GM18507 (cell line): ENCODE results near the gene NR1H2.
A peak's percentile ranks its signal among the peaks of the same experiment; 100 is the strongest.
"Not testable (repeated sequence)": the region's sequence is repeated elsewhere in the genome, so short reads cannot be mapped to it uniquely, and the experiment has no call there.

Source experiments
- DNase-seq: peaks from one replicate; pipeline ENCODE4 v3.0.0; 2011; ENCODE audit warnings: low read depth; ENCODE audit not compliant: insufficient read length; ENCODE audit errors: extremely low spot score
- FAIRE-seq: peaks from 2 replicates; lab custom pipeline; 2011; peaks lifted over from hg19 to GRCh38; lab: Jason Lieb, UNC

NR1H2 gene

DNA sequence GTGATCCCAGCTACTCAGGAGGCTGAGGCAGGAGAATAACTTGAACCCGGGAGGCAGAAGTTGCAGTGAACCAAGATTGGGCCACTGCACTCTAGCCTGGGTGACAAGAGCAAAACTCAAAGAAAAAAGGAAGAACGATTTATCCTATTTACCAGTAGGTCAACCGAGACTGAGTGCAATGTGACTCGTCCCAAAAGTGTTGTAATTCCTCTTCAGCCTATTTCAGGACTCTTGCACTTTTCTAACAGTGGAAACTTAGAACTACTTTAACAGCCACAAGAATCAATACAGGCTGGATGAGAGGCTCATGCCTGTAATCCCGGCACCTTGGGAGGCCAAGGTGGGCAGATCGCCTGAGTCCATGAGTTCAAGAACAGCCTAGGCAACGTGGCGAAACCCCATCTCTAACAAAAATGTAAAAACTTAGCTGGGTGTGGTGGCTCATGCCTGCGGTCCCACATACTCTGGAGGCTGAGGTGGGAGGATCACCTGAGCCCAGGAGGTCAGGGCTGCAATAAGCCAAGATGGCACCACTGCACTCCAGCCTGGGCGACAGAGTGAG, 4.3 kb upstream of the NR1H2 start:
- DNase-seq = no peak
- FAIRE-seq = peak; percentile 48

GRCh38 chr19:50377051-50377461, 799 bp downstream of the NR1H2 start:
- no peak for FAIRE-seq
- DNase-seq = no peak

GRCh38 chr19:50377517-50377916, 1.3 kb downstream of the NR1H2 start:
- DNase-seq = no peak

DNA sequence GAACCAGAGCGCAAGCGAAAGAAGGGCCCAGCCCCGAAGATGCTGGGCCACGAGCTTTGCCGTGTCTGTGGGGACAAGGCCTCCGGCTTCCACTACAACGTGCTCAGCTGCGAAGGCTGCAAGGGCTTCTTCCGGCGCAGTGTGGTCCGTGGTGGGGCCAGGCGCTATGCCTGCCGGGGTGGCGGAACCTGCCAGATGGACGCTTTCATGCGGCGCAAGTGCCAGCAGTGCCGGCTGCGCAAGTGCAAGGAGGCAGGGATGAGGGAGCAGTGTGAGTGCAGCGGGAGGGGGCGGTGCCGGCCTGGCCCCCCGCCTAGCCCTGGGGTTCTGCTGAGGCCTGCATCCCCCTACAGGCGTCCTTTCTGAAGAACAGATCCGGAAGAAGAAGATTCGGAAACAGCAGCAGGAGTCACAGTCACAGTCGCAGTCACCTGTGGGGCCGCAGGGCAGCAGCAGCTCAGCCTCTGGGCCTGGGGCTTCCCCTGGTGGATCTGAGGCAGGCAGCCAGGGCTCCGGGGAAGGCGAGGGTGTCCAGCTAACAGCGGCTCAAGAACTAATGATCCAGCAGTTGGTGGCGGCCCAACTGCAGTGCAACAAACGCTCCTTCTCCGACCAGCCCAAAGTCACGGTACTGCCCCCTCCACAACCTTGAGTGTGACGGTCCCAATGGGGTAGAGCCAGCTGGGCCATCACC, 2.1 kb downstream of the NR1H2 start:
- DNase-seq (no peak), FAIRE-seq (no peak)

More at GRCh38 chr19:50377517-50377916, 1.3 kb downstream of the NR1H2 start:
- no peak for FAIRE-seq

- DNase-seq = no peak
- FAIRE-seq = no peak
Observed at GRCh38 chr19:50378863-50379236, 2.6 kb downstream of the NR1H2 start.

DNA sequence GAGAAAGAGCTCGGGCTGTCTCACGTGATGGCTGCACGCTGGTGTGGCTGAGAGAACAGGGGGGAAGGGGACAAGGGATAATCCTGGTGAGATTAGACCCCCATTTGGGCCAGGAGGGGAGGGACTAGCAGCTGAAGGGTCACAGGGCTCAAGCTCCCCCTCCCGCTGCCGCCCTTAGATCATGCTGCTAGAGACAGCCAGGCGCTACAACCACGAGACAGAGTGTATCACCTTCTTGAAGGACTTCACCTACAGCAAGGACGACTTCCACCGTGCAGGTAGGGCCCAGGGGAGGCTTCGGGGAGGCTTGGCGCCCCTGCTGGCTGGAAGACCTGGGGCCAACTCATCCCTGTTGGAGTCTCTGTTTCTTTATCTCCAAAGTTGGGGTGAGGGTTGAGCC, 3.3 kb downstream of the NR1H2 start:
- FAIRE-seq = no peak

DNA sequence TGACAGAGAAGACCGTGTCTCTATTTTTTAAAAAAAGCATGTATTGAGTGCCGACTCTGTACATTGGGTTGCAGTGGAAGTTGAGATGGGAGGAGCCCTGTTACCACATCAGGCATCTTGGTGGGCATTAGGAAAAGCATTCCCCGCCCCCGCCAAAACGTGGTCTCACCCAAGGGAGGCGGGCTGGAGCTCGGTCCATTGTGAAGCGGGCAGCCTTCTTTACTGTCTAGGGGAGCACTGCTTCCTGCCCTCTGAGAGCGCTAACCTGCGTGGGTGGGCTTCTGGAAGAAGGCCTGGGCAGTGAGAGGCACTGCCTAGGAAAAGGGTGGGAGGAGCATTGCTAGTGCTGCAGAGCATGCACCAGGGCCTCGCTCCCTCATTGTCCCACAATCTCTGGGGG, 3.9 kb downstream of the NR1H2 start:
- FAIRE-seq (no peak), DNase-seq (no peak)

More for the DNA sequence above, 3.3 kb downstream of the NR1H2 start:
- DNase-seq = no peak

DNA sequence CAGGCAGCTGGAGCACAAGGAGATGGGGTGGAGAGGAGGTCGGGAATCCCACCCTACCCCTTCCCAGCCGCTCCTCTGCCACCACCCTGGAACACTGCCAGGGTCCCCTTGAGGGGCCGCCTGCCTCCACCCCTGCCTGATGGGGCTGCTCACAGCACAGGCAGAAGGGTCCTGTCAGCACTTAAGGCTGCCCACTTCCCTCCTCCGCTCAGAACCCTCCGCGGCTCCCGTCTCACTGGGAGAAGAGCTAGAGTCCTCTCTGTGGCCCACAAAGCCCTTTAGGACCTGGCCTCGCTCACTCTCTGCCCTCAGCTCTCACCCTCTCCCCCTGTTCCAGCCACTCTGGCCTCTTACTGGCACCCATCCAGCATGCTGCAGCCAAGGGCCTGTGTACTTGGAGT, 4.5 kb downstream of the NR1H2 start:
- DNase-seq (no peak), FAIRE-seq (no peak)

DNA sequence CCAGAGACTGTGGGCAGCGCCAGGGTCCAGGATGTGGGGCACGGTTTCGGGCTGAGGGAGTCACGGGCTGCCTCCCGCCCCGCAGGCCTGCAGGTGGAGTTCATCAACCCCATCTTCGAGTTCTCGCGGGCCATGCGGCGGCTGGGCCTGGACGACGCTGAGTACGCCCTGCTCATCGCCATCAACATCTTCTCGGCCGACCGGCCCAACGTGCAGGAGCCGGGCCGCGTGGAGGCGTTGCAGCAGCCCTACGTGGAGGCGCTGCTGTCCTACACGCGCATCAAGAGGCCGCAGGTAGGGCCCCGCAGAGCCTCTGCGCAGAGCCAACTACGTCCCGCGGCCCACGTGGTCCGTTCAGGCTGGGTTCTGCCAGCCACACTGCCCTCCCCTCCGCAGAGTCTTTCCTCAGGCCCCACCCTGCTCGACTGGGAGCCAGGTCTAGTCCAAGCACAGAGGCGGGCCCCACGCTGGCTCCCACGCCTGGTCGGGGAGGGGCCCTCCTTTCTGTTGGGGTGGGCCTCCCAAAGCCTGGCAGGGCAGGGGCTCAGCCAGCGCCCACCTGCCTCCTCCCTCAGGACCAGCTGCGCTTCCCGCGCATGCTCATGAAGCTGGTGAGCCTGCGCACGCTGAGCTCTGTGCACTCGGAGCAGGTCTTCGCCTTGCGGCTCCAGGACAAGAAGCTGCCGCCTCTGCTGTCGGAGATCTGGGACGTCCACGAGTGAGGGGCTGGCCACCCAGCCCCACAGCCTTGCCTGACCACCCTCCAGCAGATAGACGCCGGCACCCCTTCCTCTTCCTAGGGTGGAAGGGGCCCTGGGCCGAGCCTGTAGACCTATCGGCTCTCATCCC, 5.8 kb downstream of the NR1H2 start:
- DNase-seq = no peak
- FAIRE-seq = no peak

GRCh38 chr19:50383001-50383851, 7.0 kb downstream of the NR1H2 start:
- no peak for FAIRE-seq
- no peak for DNase-seq

DNA sequence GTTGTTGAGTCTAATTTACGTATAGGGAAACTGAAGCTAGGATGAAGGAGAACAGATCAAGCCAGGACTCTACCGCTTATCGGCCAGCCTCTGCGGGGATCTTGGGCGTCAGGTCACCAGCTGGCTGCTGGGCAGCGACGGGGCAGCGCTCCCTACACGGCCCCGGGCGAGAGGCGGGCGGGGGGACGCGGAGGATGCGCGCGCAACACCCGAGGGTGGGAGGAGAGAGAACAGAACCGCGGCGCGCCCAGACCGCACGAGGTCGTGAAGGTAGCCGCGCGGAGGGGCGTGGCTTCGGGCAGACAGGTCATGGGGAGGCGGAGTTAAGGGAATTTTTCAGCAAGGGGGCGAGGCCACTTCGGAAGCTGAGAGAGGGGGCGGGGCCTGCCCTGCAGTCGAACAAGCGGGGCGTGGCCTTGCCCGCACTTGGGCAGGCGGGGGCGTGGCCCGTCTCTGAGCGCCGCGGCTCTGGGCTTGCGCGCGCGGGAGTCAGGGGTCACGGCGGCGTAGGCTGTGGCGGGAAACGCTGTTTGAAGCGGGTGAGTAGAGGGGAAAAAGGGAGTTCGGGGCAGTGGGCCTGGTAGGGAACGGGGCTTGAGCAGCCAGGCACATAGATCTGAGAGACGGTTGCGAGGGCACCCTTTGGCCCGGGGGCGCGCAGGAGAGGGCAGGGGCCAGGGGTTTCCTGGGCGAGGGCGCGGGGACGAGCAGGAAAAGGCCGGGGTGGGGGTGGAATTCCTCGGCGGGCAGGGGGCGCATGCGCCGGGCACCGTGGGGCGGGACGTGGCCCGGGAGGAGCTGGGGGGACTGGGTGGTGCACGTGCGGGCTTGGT, 7.8 kb downstream of the NR1H2 start, which contains the start of gene POLD1:
Gene POLD1 (plus strand): TSS at position 496 of the 833 bp plus-strand sequence. CDS start 14,505 bp downstream, outside the sequence.
- DNase-seq = peak; percentile 96
- FAIRE-seq = peak; percentile 99

GRCh38 chr19:50384685-50385535, 8.7 kb downstream of the NR1H2 start:
- FAIRE-seq (no peak), DNase-seq (no peak)

GRCh38 chr19:50387176-50387867, 11.1 kb downstream of the NR1H2 start:
- DNase-seq (no peak), FAIRE-seq (no peak)

- FAIRE-seq (no peak), DNase-seq (no peak)
Observed at GRCh38 chr19:50387868-50388245, 11.6 kb downstream of the NR1H2 start.

- not testable (repeated sequence) for FAIRE-seq, DNase-seq
Observed at GRCh38 chr19:50390295-50390694, 14.0 kb downstream of the NR1H2 start.

DNA sequence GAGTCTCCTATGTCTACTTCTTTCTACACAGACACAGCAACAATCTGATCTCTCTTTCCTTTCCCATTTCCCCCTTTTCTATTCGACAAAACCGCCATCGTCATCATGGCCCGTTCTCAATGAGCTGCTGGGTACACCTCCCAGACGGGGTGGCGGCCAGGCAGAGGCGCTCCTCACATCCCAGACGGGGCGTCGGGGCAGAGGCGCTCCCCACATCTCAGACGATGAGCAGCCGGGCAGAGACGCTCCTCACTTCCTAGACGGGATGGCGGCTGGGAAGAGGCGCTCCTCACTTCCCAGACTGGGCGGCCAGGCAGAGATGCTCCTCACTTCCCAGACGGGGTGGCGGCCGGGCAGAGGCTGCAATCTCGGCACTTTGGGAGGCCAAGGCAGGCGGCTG, 14.7 kb downstream of the NR1H2 start:
- not testable (repeated sequence) for FAIRE-seq, DNase-seq

- FAIRE-seq = no peak
Observed at GRCh38 chr19:50392759-50393158, 16.5 kb downstream of the NR1H2 start.

More at GRCh38 chr19:50392759-50393158, 16.5 kb downstream of the NR1H2 start:
- DNase-seq = no peak
